ENCODE results near the gene CACNB2.

Gene CACNB2

GRCh38 chr10:18501629-18502028 lies 361.4 kb downstream of the CACNB2 start:
- no peak for DNase-seq (ENCODE audit: insufficient read length, low spot score)
- no peak for FAIRE-seq
- TF ChIP-seq PAX5 (IDR thresholded peaks at IDR 0.05; ENCODE audit: insufficient read depth, low read length, severe bottlenecking) (no peak), SPI1 (IDR thresholded peaks at IDR 0.05; ENCODE audit: low read depth, low read length) (no peak), TAF1 (IDR thresholded peaks at IDR 0.05; ENCODE audit: low read depth, low read length) (no peak), POU2F2 (IDR thresholded peaks at IDR 0.05; ENCODE audit: low read depth, low read length) (no peak), POLR2A (IDR thresholded peaks at IDR 0.05; ENCODE audit: low read depth, low read length) (no peak), POLR2AphosphoS5 (IDR thresholded peaks at IDR 0.05; ENCODE audit: low read depth, low read length) (no peak)

- DNase-seq (ENCODE audit: insufficient read length, low spot score) (no peak), FAIRE-seq (no peak)
- no peak for TF ChIP-seq POLR2AphosphoS5 (IDR thresholded peaks at IDR 0.05; ENCODE audit: low read depth, low read length)
- no peak for TF ChIP-seq TAF1 (IDR thresholded peaks at IDR 0.05; ENCODE audit: low read depth, low read length)
- TF ChIP-seq PAX5 (IDR thresholded peaks at IDR 0.05; ENCODE audit: insufficient read depth, low read length, severe bottlenecking), result no peak
- no peak for TF ChIP-seq POLR2A (IDR thresholded peaks at IDR 0.05; ENCODE audit: low read depth, low read length)
- TF ChIP-seq SPI1 (IDR thresholded peaks at IDR 0.05; ENCODE audit: low read depth, low read length), result no peak
- no peak for TF ChIP-seq POU2F2 (IDR thresholded peaks at IDR 0.05; ENCODE audit: low read depth, low read length)
Measured at GRCh38 chr10:18504161-18504560, 363.9 kb downstream of the CACNB2 start.

DNA sequence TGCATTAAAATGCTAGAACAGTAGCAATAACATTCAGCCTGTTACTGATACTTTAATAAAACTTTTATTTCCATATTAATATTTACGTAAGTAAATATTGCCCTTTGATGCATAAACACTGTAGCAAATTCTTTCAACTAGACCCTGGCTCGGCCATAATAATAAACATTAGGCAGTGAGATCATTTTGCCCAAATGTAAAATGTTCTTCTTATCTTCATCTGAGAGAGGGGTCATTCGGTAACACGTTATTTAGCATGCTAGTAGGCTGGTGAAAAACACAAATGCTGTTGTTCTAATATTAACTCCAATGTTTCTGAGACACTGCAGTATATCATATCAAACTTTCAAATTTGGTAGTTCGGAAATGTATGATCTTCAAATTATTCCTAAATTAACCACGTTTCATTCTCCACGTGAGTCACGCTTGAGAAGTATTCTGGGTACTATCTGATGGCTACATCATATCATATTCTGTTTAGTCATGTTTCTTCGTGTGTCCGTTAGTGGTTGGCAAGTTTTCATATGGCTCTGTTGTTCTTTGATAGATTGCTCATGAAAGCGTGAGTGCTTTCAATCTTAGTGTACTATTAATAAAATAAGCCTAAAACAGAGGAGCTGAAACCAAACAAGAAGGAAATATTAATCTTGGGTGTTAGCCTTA lies 365.4 kb downstream of the CACNB2 start:
- no peak for FAIRE-seq
- no peak for DNase-seq (ENCODE audit: insufficient read length, low spot score)
- no peak for TF ChIP-seq PAX5 (IDR thresholded peaks at IDR 0.05; ENCODE audit: insufficient read depth, low read length, severe bottlenecking)
- TF ChIP-seq POLR2AphosphoS5 (IDR thresholded peaks at IDR 0.05; ENCODE audit: low read depth, low read length), result no peak
- TF ChIP-seq TAF1 (IDR thresholded peaks at IDR 0.05; ENCODE audit: low read depth, low read length), result no peak
- TF ChIP-seq POLR2A (IDR thresholded peaks at IDR 0.05; ENCODE audit: low read depth, low read length), result no peak
- TF ChIP-seq POU2F2 (IDR thresholded peaks at IDR 0.05; ENCODE audit: low read depth, low read length), result no peak
- TF ChIP-seq SPI1 (IDR thresholded peaks at IDR 0.05; ENCODE audit: low read depth, low read length), result no peak

DNA sequence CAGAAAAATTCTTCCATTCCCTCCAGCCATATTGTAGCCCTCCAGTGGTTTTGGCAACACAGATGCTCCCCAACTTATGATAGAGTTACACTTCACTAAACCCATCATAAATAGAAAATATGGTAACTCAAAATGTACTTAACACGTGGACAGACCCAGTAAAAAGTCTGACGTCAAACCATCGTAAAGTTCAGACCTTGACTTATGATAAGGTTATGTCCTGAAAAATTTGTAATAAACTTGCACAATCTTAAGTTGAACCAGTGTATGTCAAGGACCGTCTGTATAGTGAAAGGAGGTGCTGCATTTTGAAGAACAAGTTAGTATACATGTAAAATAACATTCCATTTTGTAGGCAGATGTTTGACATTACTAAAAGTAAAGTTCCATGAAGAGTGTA lies 368.4 kb downstream of the CACNB2 start:
- TF ChIP-seq TAF1 (IDR thresholded peaks at IDR 0.05; ENCODE audit: low read depth, low read length), result no peak
- DNase-seq (ENCODE audit: insufficient read length, low spot score) (no peak), FAIRE-seq (no peak)

GRCh38 chr10:18514537-18514936 lies 374.3 kb downstream of the CACNB2 start:
- DNase-seq (ENCODE audit: insufficient read length, low spot score), result no peak
- no peak for FAIRE-seq
- TF ChIP-seq POLR2AphosphoS5 (IDR thresholded peaks at IDR 0.05; ENCODE audit: low read depth, low read length) (no peak), POLR2A (IDR thresholded peaks at IDR 0.05; ENCODE audit: low read depth, low read length) (no peak), TAF1 (IDR thresholded peaks at IDR 0.05; ENCODE audit: low read depth, low read length) (no peak), SPI1 (IDR thresholded peaks at IDR 0.05; ENCODE audit: low read depth, low read length) (no peak), PAX5 (IDR thresholded peaks at IDR 0.05; ENCODE audit: insufficient read depth, low read length, severe bottlenecking) (no peak)

DNA sequence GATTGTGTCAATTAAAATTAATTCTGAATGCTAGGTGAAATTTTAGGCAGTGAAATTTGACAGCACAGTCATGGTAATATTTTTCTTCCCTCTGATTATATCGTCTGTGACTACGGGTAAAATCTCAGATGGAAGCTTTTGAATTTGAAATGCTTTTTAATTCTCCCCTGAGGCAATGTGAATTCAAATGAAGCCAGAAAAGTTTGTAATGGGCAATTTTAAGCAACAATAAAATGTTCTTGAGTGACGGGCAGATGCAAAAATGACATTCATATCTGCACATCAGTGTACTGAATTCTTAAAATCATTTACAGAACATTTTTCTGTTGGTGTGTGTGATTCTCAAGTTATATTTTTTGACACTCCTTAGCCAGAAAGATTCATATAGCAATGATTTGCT lies 376.6 kb downstream of the CACNB2 start:
- no peak for TF ChIP-seq TAF1 (IDR thresholded peaks at IDR 0.05; ENCODE audit: low read depth, low read length)
- TF ChIP-seq PAX5 (IDR thresholded peaks at IDR 0.05; ENCODE audit: insufficient read depth, low read length, severe bottlenecking), result no peak
- TF ChIP-seq POLR2A (IDR thresholded peaks at IDR 0.05; ENCODE audit: low read depth, low read length), result no peak
- no peak for TF ChIP-seq POU2F2 (IDR thresholded peaks at IDR 0.05; ENCODE audit: low read depth, low read length)
- TF ChIP-seq POLR2AphosphoS5 (IDR thresholded peaks at IDR 0.05; ENCODE audit: low read depth, low read length), result no peak
- TF ChIP-seq SPI1 (IDR thresholded peaks at IDR 0.05; ENCODE audit: low read depth, low read length), result no peak
- FAIRE-seq, result no peak
- no peak for DNase-seq (ENCODE audit: insufficient read length, low spot score)

DNA sequence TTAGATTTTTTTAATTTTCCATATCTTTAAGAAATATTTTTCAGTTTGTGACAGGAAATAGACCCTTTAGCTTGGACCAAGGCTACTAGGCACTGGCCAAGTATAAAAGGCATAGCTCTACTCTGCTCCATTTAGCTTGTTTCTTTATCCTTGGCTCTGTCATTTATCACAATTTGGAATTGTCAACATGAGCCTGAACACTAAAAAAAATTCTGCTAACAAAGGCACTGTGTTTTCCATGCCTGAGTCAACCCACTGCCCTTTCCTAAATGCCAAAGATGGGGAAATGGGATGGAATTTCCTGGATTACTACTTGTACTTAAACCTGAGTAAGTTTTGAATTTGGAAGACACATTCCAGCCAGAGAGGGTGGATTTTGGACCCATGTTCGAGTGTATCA lies 382.8 kb downstream of the CACNB2 start:
- no peak for DNase-seq (ENCODE audit: insufficient read length, low spot score)
- FAIRE-seq, result peak; percentile 20
- no peak for TF ChIP-seq PAX5 (IDR thresholded peaks at IDR 0.05; ENCODE audit: insufficient read depth, low read length, severe bottlenecking)
- TF ChIP-seq POU2F2 (IDR thresholded peaks at IDR 0.05; ENCODE audit: low read depth, low read length), result no peak
- no peak for TF ChIP-seq SPI1 (IDR thresholded peaks at IDR 0.05; ENCODE audit: low read depth, low read length)
- no peak for TF ChIP-seq TAF1 (IDR thresholded peaks at IDR 0.05; ENCODE audit: low read depth, low read length)
- no peak for TF ChIP-seq POLR2AphosphoS5 (IDR thresholded peaks at IDR 0.05; ENCODE audit: low read depth, low read length)
- TF ChIP-seq POLR2A (IDR thresholded peaks at IDR 0.05; ENCODE audit: low read depth, low read length), result no peak

GRCh38 chr10:18523858-18524257 lies 383.6 kb downstream of the CACNB2 start:
- FAIRE-seq, result no peak
- DNase-seq (ENCODE audit: insufficient read length, low spot score), result no peak

GRCh38 chr10:18527687-18528086 lies 387.5 kb downstream of the CACNB2 start:
- DNase-seq (ENCODE audit: insufficient read length, low spot score) (no peak), FAIRE-seq (no peak)
- TF ChIP-seq SPI1 (IDR thresholded peaks at IDR 0.05; ENCODE audit: low read depth, low read length), result no peak
- TF ChIP-seq POU2F2 (IDR thresholded peaks at IDR 0.05; ENCODE audit: low read depth, low read length), result no peak
- no peak for TF ChIP-seq POLR2A (IDR thresholded peaks at IDR 0.05; ENCODE audit: low read depth, low read length)
- TF ChIP-seq POLR2AphosphoS5 (IDR thresholded peaks at IDR 0.05; ENCODE audit: low read depth, low read length), result no peak
- TF ChIP-seq PAX5 (IDR thresholded peaks at IDR 0.05; ENCODE audit: insufficient read depth, low read length, severe bottlenecking), result no peak
- TF ChIP-seq TAF1 (IDR thresholded peaks at IDR 0.05; ENCODE audit: low read depth, low read length), result no peak

More at GRCh38 chr10:18523858-18524257, 383.6 kb downstream of the CACNB2 start:
- TF ChIP-seq POU2F2 (IDR thresholded peaks at IDR 0.05; ENCODE audit: low read depth, low read length) (no peak), POLR2AphosphoS5 (IDR thresholded peaks at IDR 0.05; ENCODE audit: low read depth, low read length) (no peak), SPI1 (IDR thresholded peaks at IDR 0.05; ENCODE audit: low read depth, low read length) (no peak), POLR2A (IDR thresholded peaks at IDR 0.05; ENCODE audit: low read depth, low read length) (no peak), PAX5 (IDR thresholded peaks at IDR 0.05; ENCODE audit: insufficient read depth, low read length, severe bottlenecking) (no peak), TAF1 (IDR thresholded peaks at IDR 0.05; ENCODE audit: low read depth, low read length) (no peak)

GRCh38 chr10:18528292-18528691 lies 388.1 kb downstream of the CACNB2 start:
- no peak for DNase-seq (ENCODE audit: insufficient read length, low spot score)
- FAIRE-seq, result no peak
- TF ChIP-seq POU2F2 (IDR thresholded peaks at IDR 0.05; ENCODE audit: low read depth, low read length) (no peak), POLR2AphosphoS5 (IDR thresholded peaks at IDR 0.05; ENCODE audit: low read depth, low read length) (no peak), PAX5 (IDR thresholded peaks at IDR 0.05; ENCODE audit: insufficient read depth, low read length, severe bottlenecking) (no peak)
